HL-60 (cell line): ENCODE results near the gene TROAP.

Experiments
- DNase-seq, 2 experiments: peaks; one replicate each; pipeline ENCODE4 v3.0.0-alpha.2; 2010 to 2020; ENCODE audit warnings: low read depth in 1 of 2, low spot score in 1 of 2
- H3K27ac ChIP-seq: fragments of 250-450 bp; sonication (Bioruptor Pico); replicated peaks from 2 replicates; pipeline ENCODE4 v1.5.1; 2020; ENCODE audit warnings: mild to moderate bottlenecking, moderate library complexity
- H3K27me3 ChIP-seq: fragments of 250-450 bp; sonication (Bioruptor Pico); 2 replicates; pipeline ENCODE4 v1.5.1; 2021; ENCODE audit warnings: mild to moderate bottlenecking, moderate library complexity; ENCODE audit not compliant: insufficient read depth, poor library complexity, severe bottlenecking
- H3K4me3 ChIP-seq: replicated peaks from 2 replicates; pipeline ENCODE4 v1.5.1; 2011; ENCODE audit warnings: mild to moderate bottlenecking, control low read depth, low read length; ENCODE audit not compliant: insufficient read depth
- GABPA ChIP-seq: IDR thresholded peaks from 2 replicates; pipeline ENCODE4 v1.6.1; 2012; ENCODE audit warnings: low read depth
- POLR2AphosphoS5 ChIP-seq: IDR thresholded peaks from 2 replicates; pipeline ENCODE4 v1.6.1; 2012; ENCODE audit warnings: low read depth
- SPI1 ChIP-seq: IDR thresholded peaks from 2 replicates; pipeline ENCODE4 v1.6.1; 2012; ENCODE audit warnings: low read depth, mild to moderate bottlenecking, borderline replicate concordance
- TF ChIP-seq, protein P1 (sequence below): IDR thresholded peaks from 2 replicates; pipeline ENCODE4 v1.6.1; 2012; ENCODE audit warnings: low read depth; ENCODE audit not compliant: insufficient replicate concordance
- TF ChIP-seq, protein P2 (sequence below): IDR thresholded peaks from one replicate; pipeline ENCODE4 v1.5.1; 2011; ENCODE audit warnings: low read length, control low read depth, inconsistent platforms; ENCODE audit not compliant: insufficient read depth

Gene TROAP

DNA sequence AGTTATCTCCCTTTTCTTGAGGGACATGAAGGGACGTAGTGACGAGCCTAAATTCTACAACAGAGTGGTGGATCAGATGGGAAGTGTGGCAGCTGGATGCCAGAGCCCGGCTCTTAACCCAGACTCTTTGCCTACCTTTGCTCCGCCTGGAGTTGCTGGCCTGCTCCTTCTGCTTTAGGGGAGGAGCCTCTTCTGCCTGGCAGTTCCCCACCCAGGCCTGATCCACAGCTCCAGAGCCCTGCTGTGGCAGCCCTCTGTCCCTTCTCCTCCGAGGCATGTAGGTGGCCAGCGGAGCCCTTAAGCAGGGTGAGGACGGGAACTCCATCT is 30.4 kb upstream of the TROAP start:
- TF ChIP-seq, protein P1, sequence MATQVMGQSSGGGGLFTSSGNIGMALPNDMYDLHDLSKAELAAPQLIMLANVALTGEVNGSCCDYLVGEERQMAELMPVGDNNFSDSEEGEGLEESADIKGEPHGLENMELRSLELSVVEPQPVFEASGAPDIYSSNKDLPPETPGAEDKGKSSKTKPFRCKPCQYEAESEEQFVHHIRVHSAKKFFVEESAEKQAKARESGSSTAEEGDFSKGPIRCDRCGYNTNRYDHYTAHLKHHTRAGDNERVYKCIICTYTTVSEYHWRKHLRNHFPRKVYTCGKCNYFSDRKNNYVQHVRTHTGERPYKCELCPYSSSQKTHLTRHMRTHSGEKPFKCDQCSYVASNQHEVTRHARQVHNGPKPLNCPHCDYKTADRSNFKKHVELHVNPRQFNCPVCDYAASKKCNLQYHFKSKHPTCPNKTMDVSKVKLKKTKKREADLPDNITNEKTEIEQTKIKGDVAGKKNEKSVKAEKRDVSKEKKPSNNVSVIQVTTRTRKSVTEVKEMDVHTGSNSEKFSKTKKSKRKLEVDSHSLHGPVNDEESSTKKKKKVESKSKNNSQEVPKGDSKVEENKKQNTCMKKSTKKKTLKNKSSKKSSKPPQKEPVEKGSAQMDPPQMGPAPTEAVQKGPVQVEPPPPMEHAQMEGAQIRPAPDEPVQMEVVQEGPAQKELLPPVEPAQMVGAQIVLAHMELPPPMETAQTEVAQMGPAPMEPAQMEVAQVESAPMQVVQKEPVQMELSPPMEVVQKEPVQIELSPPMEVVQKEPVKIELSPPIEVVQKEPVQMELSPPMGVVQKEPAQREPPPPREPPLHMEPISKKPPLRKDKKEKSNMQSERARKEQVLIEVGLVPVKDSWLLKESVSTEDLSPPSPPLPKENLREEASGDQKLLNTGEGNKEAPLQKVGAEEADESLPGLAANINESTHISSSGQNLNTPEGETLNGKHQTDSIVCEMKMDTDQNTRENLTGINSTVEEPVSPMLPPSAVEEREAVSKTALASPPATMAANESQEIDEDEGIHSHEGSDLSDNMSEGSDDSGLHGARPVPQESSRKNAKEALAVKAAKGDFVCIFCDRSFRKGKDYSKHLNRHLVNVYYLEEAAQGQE = no peak
- no peak for TF ChIP-seq GABPA
- TF ChIP-seq, protein P2, sequence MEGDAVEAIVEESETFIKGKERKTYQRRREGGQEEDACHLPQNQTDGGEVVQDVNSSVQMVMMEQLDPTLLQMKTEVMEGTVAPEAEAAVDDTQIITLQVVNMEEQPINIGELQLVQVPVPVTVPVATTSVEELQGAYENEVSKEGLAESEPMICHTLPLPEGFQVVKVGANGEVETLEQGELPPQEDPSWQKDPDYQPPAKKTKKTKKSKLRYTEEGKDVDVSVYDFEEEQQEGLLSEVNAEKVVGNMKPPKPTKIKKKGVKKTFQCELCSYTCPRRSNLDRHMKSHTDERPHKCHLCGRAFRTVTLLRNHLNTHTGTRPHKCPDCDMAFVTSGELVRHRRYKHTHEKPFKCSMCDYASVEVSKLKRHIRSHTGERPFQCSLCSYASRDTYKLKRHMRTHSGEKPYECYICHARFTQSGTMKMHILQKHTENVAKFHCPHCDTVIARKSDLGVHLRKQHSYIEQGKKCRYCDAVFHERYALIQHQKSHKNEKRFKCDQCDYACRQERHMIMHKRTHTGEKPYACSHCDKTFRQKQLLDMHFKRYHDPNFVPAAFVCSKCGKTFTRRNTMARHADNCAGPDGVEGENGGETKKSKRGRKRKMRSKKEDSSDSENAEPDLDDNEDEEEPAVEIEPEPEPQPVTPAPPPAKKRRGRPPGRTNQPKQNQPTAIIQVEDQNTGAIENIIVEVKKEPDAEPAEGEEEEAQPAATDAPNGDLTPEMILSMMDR = no peak
- no peak for TF ChIP-seq POLR2AphosphoS5
- no peak for TF ChIP-seq SPI1
- no peak overlapping the region for H3K27ac ChIP-seq
- peaks cover 38% of the 10 kb centered on the region for H3K27me3 ChIP-seq
- no peak overlapping the region for H3K4me3 ChIP-seq
- DNase-seq = no peak

DNA sequence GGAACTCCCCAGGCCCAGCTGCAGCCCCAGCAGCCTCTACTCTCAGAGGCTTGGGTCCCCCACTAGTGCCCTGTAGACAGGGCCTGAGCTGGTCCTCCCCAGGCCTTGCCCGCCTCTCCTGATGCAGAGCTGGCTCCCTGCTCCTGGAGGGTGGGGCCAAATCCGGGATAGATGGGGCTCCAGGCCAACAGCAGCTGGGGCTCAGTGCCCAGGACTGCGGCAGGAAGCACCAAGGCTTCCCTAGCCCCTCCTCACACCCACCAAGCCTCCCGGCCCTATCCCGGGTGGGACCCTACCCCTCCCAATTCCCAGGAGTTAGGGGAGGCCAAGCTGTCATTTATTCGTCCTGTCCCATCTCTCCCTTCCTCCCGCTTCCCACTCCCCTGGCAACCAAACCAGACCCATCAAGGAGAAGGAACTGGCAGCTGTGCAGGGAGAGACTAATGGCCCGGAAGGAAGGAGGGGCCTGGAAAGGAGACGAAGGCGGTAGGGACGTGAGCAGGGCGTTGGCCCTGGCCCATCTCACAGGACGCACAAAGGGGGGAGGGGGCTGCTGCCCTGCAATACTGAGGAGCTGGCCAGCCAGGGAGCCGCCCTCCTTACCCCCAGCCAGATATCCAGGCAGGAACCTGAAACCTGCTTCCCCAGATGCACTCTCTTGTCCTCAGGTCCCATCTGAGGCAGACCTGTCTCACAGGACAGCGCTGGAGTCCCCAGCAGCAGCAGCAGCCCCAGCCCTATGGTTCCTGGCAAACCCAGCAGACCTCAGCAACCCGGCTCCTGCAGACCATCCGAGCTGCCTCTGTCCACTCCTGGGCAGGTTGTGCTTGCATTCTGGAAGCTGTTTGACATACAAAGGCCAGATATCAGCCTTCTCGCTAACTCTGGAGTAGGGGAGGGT is 29.7 kb upstream of the TROAP start:
- TF ChIP-seq SPI1 = no peak
- TF ChIP-seq POLR2AphosphoS5 = no peak
- TF ChIP-seq, protein P2 = no peak
- TF ChIP-seq, protein P1 = no peak
- TF ChIP-seq GABPA = no peak
- Histone ChIP-seq H3K27ac (no peak overlapping the region), H3K4me3 (no peak overlapping the region), H3K27me3 (peaks cover 41% of the 10 kb centered on the region)
- DNase-seq = no peak

DNA sequence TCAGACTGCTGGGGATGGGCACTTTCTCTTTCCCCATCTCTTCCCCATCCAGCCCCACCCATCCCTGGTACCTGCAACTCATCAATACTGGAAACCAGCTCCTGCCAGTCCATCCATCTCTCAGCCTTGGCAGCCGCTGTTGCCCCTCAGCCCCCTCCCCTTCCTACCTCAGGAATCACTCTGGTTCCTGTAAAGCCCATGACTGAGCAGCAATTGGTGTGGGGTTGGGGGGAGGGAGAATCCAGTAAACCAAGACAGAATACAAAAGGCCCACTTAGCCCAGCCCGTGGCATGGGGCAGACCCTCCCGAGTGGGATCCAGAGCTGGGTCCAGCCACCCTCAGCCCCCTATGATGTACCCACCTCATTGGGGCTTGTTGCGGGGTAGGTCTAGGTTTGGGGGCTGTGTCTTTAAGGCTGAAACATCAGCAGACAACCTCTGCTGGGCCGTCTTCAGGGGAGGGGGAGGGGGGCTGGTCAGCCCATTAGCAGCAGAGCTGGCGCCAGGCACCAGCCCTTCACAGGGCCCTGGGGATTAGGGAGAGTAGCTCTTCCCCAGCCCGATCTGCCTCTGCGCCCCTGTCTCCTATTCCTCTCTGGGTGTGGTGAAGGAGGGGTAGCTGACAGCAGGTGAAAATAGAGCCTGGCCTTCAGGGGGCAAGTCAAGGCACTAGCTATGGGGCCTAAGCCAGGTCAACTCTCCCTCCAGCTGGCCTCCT is 28.8 kb upstream of the TROAP start:
- TF ChIP-seq, protein P1 = no peak
- no peak for TF ChIP-seq POLR2AphosphoS5
- no peak for TF ChIP-seq GABPA
- no peak for TF ChIP-seq SPI1
- TF ChIP-seq, protein P2 = no peak
- peaks cover 43% of the 10 kb centered on the region for H3K27me3 ChIP-seq
- DNase-seq = no peak
- H3K27ac ChIP-seq = no peak overlapping the region
- H3K4me3 ChIP-seq = no peak overlapping the region
